Measurements from ENCODE around the gene SCN3A.

The SCN3A gene

GRCh38 chr2:165114346-165114939 lies 89.4 kb downstream of the SCN3A start:
- H3K4me3 ChIP-seq (ENCODE audit: low read depth in 1 of 2, low read length in 2 of 2) = no peak overlapping the region
- no peak overlapping the region for H3K9ac ChIP-seq (ENCODE audit: low read depth, low read length)
- H4K20me1 ChIP-seq (ENCODE audit: insufficient read depth, low read length) = no peaks in the 10 kb centered on the region
- ATAC-seq (ENCODE audit: insufficient read depth, low read depth) = no peak
- no peaks in the 10 kb centered on the region for H3K36me3 ChIP-seq (ENCODE audit: insufficient read depth, low read length)
- H3K9me3 ChIP-seq (ENCODE audit: insufficient read depth, low read length, severe bottlenecking) = no peaks in the 10 kb centered on the region
- no peak overlapping the region for H3K4me2 ChIP-seq (ENCODE audit: insufficient read depth, low read length)
- H2AFZ ChIP-seq (ENCODE audit: low read depth, low read length) = no peak overlapping the region
- H3K27ac ChIP-seq (ENCODE audit: low read length) = no peak overlapping the region
- no peaks in the 10 kb centered on the region for H3K27me3 ChIP-seq (ENCODE audit: insufficient read depth, low read length, poor library complexity)
- no peaks in the 10 kb centered on the region for H3K79me2 ChIP-seq (ENCODE audit: insufficient read depth, low read length)
- peaks cover 5% of the 10 kb centered on the region; the same call in 1 of the 2 replicates for H3K4me1 ChIP-seq (ENCODE audit: insufficient read depth, low read length)
- DNase-seq = no peak
- TF ChIP-seq, protein P1, sequence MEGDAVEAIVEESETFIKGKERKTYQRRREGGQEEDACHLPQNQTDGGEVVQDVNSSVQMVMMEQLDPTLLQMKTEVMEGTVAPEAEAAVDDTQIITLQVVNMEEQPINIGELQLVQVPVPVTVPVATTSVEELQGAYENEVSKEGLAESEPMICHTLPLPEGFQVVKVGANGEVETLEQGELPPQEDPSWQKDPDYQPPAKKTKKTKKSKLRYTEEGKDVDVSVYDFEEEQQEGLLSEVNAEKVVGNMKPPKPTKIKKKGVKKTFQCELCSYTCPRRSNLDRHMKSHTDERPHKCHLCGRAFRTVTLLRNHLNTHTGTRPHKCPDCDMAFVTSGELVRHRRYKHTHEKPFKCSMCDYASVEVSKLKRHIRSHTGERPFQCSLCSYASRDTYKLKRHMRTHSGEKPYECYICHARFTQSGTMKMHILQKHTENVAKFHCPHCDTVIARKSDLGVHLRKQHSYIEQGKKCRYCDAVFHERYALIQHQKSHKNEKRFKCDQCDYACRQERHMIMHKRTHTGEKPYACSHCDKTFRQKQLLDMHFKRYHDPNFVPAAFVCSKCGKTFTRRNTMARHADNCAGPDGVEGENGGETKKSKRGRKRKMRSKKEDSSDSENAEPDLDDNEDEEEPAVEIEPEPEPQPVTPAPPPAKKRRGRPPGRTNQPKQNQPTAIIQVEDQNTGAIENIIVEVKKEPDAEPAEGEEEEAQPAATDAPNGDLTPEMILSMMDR (IDR thresholded peaks at IDR 0.05; ENCODE audit: borderline replicate concordance, extremely low read depth, low read length, poor library complexity, severe bottlenecking) = no peak
- no peak for TF ChIP-seq EZH2 (IDR thresholded peaks at IDR 0.05; ENCODE audit: borderline replicate concordance, low read depth, low read length, severe bottlenecking)

GRCh38 chr2:165113414-165113813 lies 90.4 kb downstream of the SCN3A start:
- no peak overlapping the region for H3K4me2 ChIP-seq (ENCODE audit: insufficient read depth, low read length)

GRCh38 chr2:165112789-165113188 lies 91.1 kb downstream of the SCN3A start:
- Histone ChIP-seq H2AFZ (ENCODE audit: low read depth, low read length) (no peak overlapping the region), H3K4me1 (ENCODE audit: insufficient read depth, low read length) (peaks cover 5% of the 10 kb centered on the region; the same call in 1 of the 2 replicates), H3K4me2 (ENCODE audit: insufficient read depth, low read length) (no peak overlapping the region), H4K20me1 (ENCODE audit: insufficient read depth, low read length) (no peaks in the 10 kb centered on the region), H3K4me3 (ENCODE audit: low read depth in 1 of 2, low read length in 2 of 2) (no peak overlapping the region), H3K9me3 (ENCODE audit: insufficient read depth, low read length, severe bottlenecking) (no peaks in the 10 kb centered on the region), H3K27me3 (ENCODE audit: insufficient read depth, low read length, poor library complexity) (no peaks in the 10 kb centered on the region), H3K9ac (ENCODE audit: low read depth, low read length) (no peak overlapping the region), H3K36me3 (ENCODE audit: insufficient read depth, low read length) (no peaks in the 10 kb centered on the region), H3K27ac (ENCODE audit: low read length) (no peak overlapping the region), H3K79me2 (ENCODE audit: insufficient read depth, low read length) (no peaks in the 10 kb centered on the region)
- DNase-seq = no peak
- TF ChIP-seq EZH2 (IDR thresholded peaks at IDR 0.05; ENCODE audit: borderline replicate concordance, low read depth, low read length, severe bottlenecking) = no peak
- ATAC-seq (ENCODE audit: insufficient read depth, low read depth) = no peak

More at GRCh38 chr2:165113414-165113813, 90.4 kb downstream of the SCN3A start:
- H3K4me1 ChIP-seq (ENCODE audit: insufficient read depth, low read length) = peaks cover 5% of the 10 kb centered on the region; the same call in 1 of the 2 replicates
- H3K27ac ChIP-seq (ENCODE audit: low read length) = no peak overlapping the region
- DNase-seq (no peak), ATAC-seq (ENCODE audit: insufficient read depth, low read depth) (no peak)
- H2AFZ ChIP-seq (ENCODE audit: low read depth, low read length) = no peak overlapping the region
- H3K36me3 ChIP-seq (ENCODE audit: insufficient read depth, low read length) = no peaks in the 10 kb centered on the region
- no peak overlapping the region for H3K4me3 ChIP-seq (ENCODE audit: low read depth in 1 of 2, low read length in 2 of 2)
- H3K9ac ChIP-seq (ENCODE audit: low read depth, low read length) = no peak overlapping the region
- H3K27me3 ChIP-seq (ENCODE audit: insufficient read depth, low read length, poor library complexity) = no peaks in the 10 kb centered on the region
- H3K79me2 ChIP-seq (ENCODE audit: insufficient read depth, low read length) = no peaks in the 10 kb centered on the region
- no peak for TF ChIP-seq EZH2 (IDR thresholded peaks at IDR 0.05; ENCODE audit: borderline replicate concordance, low read depth, low read length, severe bottlenecking)
- TF ChIP-seq, protein P1 (IDR thresholded peaks at IDR 0.05; ENCODE audit: borderline replicate concordance, extremely low read depth, low read length, poor library complexity, severe bottlenecking) = no peak
- no peaks in the 10 kb centered on the region for H3K9me3 ChIP-seq (ENCODE audit: insufficient read depth, low read length, severe bottlenecking)
- no peaks in the 10 kb centered on the region for H4K20me1 ChIP-seq (ENCODE audit: insufficient read depth, low read length)

DNA sequence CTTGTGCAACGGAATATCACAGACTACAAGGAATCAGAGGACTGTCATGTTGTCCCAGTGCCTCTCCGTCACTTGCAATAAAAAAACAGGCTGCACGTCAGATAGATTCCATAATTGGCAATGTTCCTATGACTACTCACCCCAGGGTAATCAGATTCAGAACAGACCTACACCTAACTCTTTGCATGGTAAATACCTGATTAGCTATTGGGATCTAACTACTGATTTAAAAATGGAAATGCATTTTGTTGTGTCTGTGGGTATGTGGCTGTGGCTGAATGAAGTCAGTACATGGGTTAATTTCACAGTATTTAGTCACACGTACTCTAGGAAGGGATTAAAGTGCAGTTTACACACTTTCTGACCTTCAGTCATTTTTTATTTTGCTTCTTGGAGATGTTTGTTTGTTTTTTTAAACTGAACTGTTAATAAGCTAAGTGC lies 91.7 kb downstream of the SCN3A start:
- Histone ChIP-seq H2AFZ (ENCODE audit: low read depth, low read length) (no peak overlapping the region), H3K36me3 (ENCODE audit: insufficient read depth, low read length) (no peaks in the 10 kb centered on the region), H3K79me2 (ENCODE audit: insufficient read depth, low read length) (no peaks in the 10 kb centered on the region), H3K4me2 (ENCODE audit: insufficient read depth, low read length) (no peak overlapping the region), H3K4me3 (ENCODE audit: low read depth in 1 of 2, low read length in 2 of 2) (no peak overlapping the region), H4K20me1 (ENCODE audit: insufficient read depth, low read length) (no peaks in the 10 kb centered on the region), H3K9ac (ENCODE audit: low read depth, low read length) (no peak overlapping the region), H3K27me3 (ENCODE audit: insufficient read depth, low read length, poor library complexity) (no peaks in the 10 kb centered on the region), H3K9me3 (ENCODE audit: insufficient read depth, low read length, severe bottlenecking) (no peaks in the 10 kb centered on the region), H3K27ac (ENCODE audit: low read length) (no peak overlapping the region), H3K4me1 (ENCODE audit: insufficient read depth, low read length) (peaks cover 4% of the 10 kb centered on the region; the same call in 1 of the 2 replicates)
- DNase-seq = no peak
- no peak for ATAC-seq (ENCODE audit: insufficient read depth, low read depth)
- no peak for TF ChIP-seq EZH2 (IDR thresholded peaks at IDR 0.05; ENCODE audit: borderline replicate concordance, low read depth, low read length, severe bottlenecking)
- TF ChIP-seq, protein P1 (IDR thresholded peaks at IDR 0.05; ENCODE audit: borderline replicate concordance, extremely low read depth, low read length, poor library complexity, severe bottlenecking) = no peak

All from DND-41 (cell line).